HepG2 (cell line): Measurements from ENCODE around the gene DPM2. TPM values are rescaled to one million over a fixed set of nuclear protein-coding genes. Genes with fewer than 3 reads are reported as not detected.
A peak's percentile ranks its signal among the peaks of the same experiment; 100 is the strongest.

Experiments
- BHLHE40 ChIP-seq: IDR thresholded peaks from 2 replicates; pipeline ENCODE4 v1.6.1; 2011; ENCODE audit warnings: low read length, improper control_type of control experiment
- DZIP1 ChIP-seq: sonication (generic); formaldehyde crosslinking; IDR thresholded peaks from 2 replicates; pipeline ENCODE4 v1.5.0; 2020; ENCODE audit warnings: mild to moderate bottlenecking, missing genetic modification reagents
- JARID2 ChIP-seq: sonication (generic); formaldehyde crosslinking; IDR thresholded peaks from 2 replicates; pipeline ENCODE4 v1.8.1; 2023; ENCODE audit warnings: missing genetic modification reagents, inconsistent platforms; ENCODE audit not compliant: insufficient replicate concordance
- JDP2 ChIP-seq: sonication (generic); formaldehyde crosslinking; IDR thresholded peaks from 2 replicates; pipeline ENCODE4 v1.8.1; 2022; ENCODE audit warnings: missing genetic modification reagents, borderline replicate concordance
- PHF5A ChIP-seq: IDR thresholded peaks from one replicate; pipeline ENCODE4 v1.6.1; 2018; ENCODE audit warnings: low read depth, missing genetic modification reagents; ENCODE audit not compliant: unreplicated experiment
- PTBP1 ChIP-seq: fragments of 200-400 bp; formaldehyde crosslinking; IDR thresholded peaks from 2 replicates; pipeline ENCODE4 v1.6.1; 2018; ENCODE audit warnings: low read length, low read depth; ENCODE audit not compliant: poor library complexity, severe bottlenecking
- RARG ChIP-seq: sonication (generic); formaldehyde crosslinking; IDR thresholded peaks from 2 replicates; pipeline ENCODE4 v1.4.0; 2020; ENCODE audit warnings: low read depth, mild to moderate bottlenecking, missing genetic modification reagents
- SKI ChIP-seq: fragments of 450-650 bp; IDR thresholded peaks from one replicate; pipeline ENCODE4 v1.6.1; 2018; ENCODE audit warnings: mild to moderate bottlenecking; ENCODE audit not compliant: partially characterized antibody
- SNRNP70 ChIP-seq: fragments of 200-400 bp; formaldehyde crosslinking; IDR thresholded peaks from 2 replicates; pipeline ENCODE4 v1.6.1; 2017; ENCODE audit warnings: mild to moderate bottlenecking, low read depth, low read length, moderate library complexity
- SOX6 ChIP-seq, 2 experiments: fragments of 450-650 bp in 1 of 2; sonication (generic) in 1 of 2; formaldehyde crosslinking in 1 of 2; IDR thresholded peaks; 2 replicates each; pipeline versions ENCODE4 v1.4.0 to v1.6.1; 2017 to 2020; ENCODE audit warnings: antibody characterized with exemption in 1 of 2, mild to moderate bottlenecking in 1 of 2, missing genetic modification reagents in 1 of 2
- ZC3H13 ChIP-seq: sonication (generic); formaldehyde crosslinking; IDR thresholded peaks from 2 replicates; pipeline ENCODE4 v1.8.1; 2023; ENCODE audit warnings: mild to moderate bottlenecking, missing genetic modification reagents, moderate library complexity
- ZFP82 ChIP-seq: sonication (generic); formaldehyde crosslinking; IDR thresholded peaks from 2 replicates; pipeline ENCODE4 v1.5.1; 2020; ENCODE audit warnings: mild to moderate bottlenecking, missing genetic modification reagents, borderline replicate concordance
- ZMYM2 ChIP-seq: sonication (generic); formaldehyde crosslinking; IDR thresholded peaks from 2 replicates; pipeline ENCODE4 v1.8.0; 2022; ENCODE audit warnings: mild to moderate bottlenecking, missing genetic modification reagents
- ZNF253 ChIP-seq: sonication (generic); formaldehyde crosslinking; IDR thresholded peaks from 2 replicates; pipeline ENCODE4 v1.8.0; 2022; ENCODE audit warnings: mild to moderate bottlenecking, missing genetic modification reagents, borderline replicate concordance
- ZNF598 ChIP-seq: sonication (generic); formaldehyde crosslinking; IDR thresholded peaks from 2 replicates; pipeline ENCODE4 v1.5.1; 2020; ENCODE audit warnings: mild to moderate bottlenecking, missing genetic modification reagents, borderline replicate concordance
- ZNF713 ChIP-seq: sonication (generic); formaldehyde crosslinking; IDR thresholded peaks from 2 replicates; pipeline ENCODE4 v1.4.0; 2020; ENCODE audit warnings: mild to moderate bottlenecking, missing genetic modification reagents
- polyA plus RNA-seq, 8 experiments: library from polyadenylated mRNA; depleted of rRNA in 3 of 8; stranded (reverse) in 7 of 8; unstranded in 1 of 8; fragments of >200 nt; fragmentation: Illumina TruSeq in 4 of 8; extraction: Trizol in 4 of 8; gene quantifications; 2 replicates each; pipeline versions ENCODE4 v1.2.1 to v1.2.3, GENCODE V29; 2011 to 2016; ENCODE audit warnings: low read depth in 4 of 8, missing spikeins in 1 of 8, mixed read lengths in 1 of 8; ENCODE audit not compliant: insufficient read depth in 1 of 8
- total RNA-seq, 5 experiments: library from RNA; depleted of rRNA; stranded (reverse); fragments of >200 nt; fragmentation: Illumina TruSeq; extraction: Trizol; gene quantifications; 2 replicates each; pipeline ENCODE4 v1.2.3, GENCODE V29; 2016; ENCODE audit warnings: low read depth in 1 of 5
- TF ChIP-seq, protein P1 (sequence below): sonication (generic); formaldehyde crosslinking; IDR thresholded peaks from 2 replicates; pipeline ENCODE4 v1.4.0; 2020; ENCODE audit warnings: missing genetic modification reagents, low read depth, mild to moderate bottlenecking, borderline replicate concordance
- TF ChIP-seq, protein P2 (sequence below): sonication (generic); formaldehyde crosslinking; IDR thresholded peaks from 2 replicates; pipeline ENCODE4 v1.5.1; 2020; ENCODE audit warnings: missing genetic modification reagents, mild to moderate bottlenecking, borderline replicate concordance
- TF ChIP-seq, protein P3 (sequence below): sonication (generic); formaldehyde crosslinking; IDR thresholded peaks from 2 replicates; pipeline ENCODE4 v1.8.0; 2022; ENCODE audit warnings: missing genetic modification reagents, mild to moderate bottlenecking, moderate library complexity, borderline replicate concordance

DPM2 gene
- total and polyA plus RNA-seq, 2 of the 13 experiments (the other 11 are each of a cell fraction or from before 2014, with no cell fraction given) = 24.8 to 35.3 TPM

DNA sequence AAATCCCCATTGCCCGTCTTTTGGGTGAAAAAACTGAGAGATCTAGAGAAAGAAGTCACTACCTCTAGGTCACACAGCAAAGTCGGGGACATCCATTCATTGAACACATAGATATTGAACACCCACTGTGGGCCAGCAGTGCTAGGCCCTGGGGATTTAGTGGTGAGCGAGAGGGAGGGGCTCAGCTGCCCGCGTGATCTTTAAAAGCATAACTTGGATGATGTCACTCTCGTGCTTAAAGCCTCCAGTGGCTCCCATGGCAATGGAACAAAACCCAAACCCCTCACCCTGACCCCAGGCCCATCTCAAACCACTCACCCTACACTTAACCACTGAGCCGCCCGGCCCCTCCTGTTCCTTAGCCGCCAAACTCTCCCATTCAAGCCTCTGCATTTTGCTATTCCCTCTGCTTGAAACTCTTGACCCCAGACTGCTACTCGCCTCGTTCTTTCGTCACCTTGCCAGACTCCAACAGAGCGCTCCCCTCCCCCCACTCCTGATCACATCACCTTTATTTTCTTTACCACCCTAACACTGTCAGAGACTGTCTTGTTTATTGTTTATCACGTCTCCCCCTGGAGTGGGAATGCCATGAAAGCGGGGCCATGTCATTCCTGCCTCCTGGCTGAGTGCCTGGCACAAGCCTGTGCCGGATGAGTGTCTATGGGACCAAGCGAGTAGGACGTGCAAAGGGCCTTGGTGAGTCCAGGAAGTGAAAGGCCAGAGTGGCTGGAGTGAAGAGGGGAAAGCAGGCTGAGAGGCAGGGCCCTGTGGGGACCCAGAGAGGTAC is 6.4 kb downstream of the DPM2 start (continued):
- TF ChIP-seq ZFP82 (CRISPR knock-in tag) (no peak), ZNF253 (CRISPR knock-in tag) (no peak), SOX6 (IDR thresholded peaks at IDR 0.05) (no peak), SOX6 (CRISPR knock-in tag; IDR thresholded peaks at IDR 0.05) (no peak), PTBP1 (no peak), SKI (no peak), RARG (no peak), ZNF713 (CRISPR knock-in tag) (no peak), ZNF598 (no peak), BHLHE40 (peak; percentile 13; the same call in 1 of the 2 replicates), JDP2 (CRISPR knock-in tag) (no peak), DZIP1 (CRISPR knock-in tag) (peak; percentile 51; the same call in 1 of the 2 replicates), ZC3H13 (CRISPR knock-in tag) (no peak), SNRNP70 (no peak), JARID2 (no peak), ZMYM2 (no peak), PHF5A (CRISPR knock-in tag) (no peak)
- TF ChIP-seq, protein P1, sequence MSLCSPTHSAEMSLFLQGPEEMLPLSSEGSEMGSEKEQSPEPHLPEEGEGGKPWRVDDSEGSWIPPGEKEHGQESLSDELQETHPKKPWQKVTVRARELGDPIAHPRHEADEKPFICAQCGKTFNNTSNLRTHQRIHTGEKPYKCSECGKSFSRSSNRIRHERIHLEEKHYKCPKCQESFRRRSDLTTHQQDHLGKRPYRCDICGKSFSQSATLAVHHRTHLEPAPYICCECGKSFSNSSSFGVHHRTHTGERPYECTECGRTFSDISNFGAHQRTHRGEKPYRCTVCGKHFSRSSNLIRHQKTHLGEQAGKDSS = peak; percentile 43; the same call in 1 of the 2 replicates
- TF ChIP-seq, protein P2, sequence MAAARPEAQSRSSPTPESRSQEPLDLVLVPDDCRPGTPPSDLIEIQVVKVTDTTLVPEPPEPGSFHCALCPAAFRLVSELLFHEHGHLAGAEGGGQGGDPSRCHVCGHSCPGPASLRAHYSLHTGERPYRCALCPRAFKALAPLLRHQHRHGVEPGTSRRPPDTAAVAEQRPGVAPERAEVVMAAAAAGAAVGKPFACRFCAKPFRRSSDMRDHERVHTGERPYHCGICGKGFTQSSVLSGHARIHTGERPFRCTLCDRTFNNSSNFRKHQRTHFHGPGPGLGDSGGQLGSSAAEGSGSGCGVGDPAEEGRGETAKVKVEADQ = no peak
- TF ChIP-seq, protein P3, sequence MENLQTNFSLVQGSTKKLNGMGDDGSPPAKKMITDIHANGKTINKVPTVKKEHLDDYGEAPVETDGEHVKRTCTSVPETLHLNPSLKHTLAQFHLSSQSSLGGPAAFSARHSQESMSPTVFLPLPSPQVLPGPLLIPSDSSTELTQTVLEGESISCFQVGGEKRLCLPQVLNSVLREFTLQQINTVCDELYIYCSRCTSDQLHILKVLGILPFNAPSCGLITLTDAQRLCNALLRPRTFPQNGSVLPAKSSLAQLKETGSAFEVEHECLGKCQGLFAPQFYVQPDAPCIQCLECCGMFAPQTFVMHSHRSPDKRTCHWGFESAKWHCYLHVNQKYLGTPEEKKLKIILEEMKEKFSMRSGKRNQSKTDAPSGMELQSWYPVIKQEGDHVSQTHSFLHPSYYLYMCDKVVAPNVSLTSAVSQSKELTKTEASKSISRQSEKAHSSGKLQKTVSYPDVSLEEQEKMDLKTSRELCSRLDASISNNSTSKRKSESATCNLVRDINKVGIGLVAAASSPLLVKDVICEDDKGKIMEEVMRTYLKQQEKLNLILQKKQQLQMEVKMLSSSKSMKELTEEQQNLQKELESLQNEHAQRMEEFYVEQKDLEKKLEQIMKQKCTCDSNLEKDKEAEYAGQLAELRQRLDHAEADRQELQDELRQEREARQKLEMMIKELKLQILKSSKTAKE (CRISPR knock-in tag) = no peak
